Kidney epithelial cell (primary cell): ENCODE data around the gene COPZ2. TPM values are rescaled to one million over a fixed set of nuclear protein-coding genes. Genes with fewer than 3 reads are reported as not detected.
"Not testable (repeated sequence)": the region's sequence is repeated elsewhere in the genome, so short reads cannot be mapped to it uniquely, and the experiment has no call there.

ENCODE experiments used
- DNase-seq: peaks from one replicate; pipeline ENCODE4 v3.0.0-alpha.2; 2010; ENCODE audit warnings: low read depth
- H3K27me3 ChIP-seq: 2 replicates; pipeline ENCODE4 v1.6.0; 2011; ENCODE audit warnings: low read length; ENCODE audit not compliant: control insufficient read depth, insufficient read depth
- H3K36me3 ChIP-seq: 2 replicates; pipeline ENCODE4 v1.5.1; 2011; ENCODE audit warnings: low read length; ENCODE audit not compliant: control insufficient read depth, insufficient read depth
- H3K4me3 ChIP-seq: 2 replicates; pipeline ENCODE4 v1.5.1; 2011; ENCODE audit warnings: low read depth, mild to moderate bottlenecking, control low read depth, low read length
- total RNA-seq: library from RNA; depleted of rRNA; stranded (reverse); fragments of >200 nt; gene quantifications from 2 replicates; pipeline ENCODE4 v1.2.3, GENCODE V29; 2015
- TF ChIP-seq, protein P1 (sequence below): IDR thresholded peaks from 2 replicates; pipeline ENCODE4 v1.5.1; 2011; ENCODE audit warnings: mild to moderate bottlenecking, moderate library complexity, low read length, control low read depth, inconsistent platforms; ENCODE audit not compliant: insufficient read depth, poor library complexity, severe bottlenecking

Gene COPZ2
- total RNA-seq, 1 donor from 2014 or later, result 3.7 TPM

- DNase-seq, result no peak
- TF ChIP-seq, protein P1, sequence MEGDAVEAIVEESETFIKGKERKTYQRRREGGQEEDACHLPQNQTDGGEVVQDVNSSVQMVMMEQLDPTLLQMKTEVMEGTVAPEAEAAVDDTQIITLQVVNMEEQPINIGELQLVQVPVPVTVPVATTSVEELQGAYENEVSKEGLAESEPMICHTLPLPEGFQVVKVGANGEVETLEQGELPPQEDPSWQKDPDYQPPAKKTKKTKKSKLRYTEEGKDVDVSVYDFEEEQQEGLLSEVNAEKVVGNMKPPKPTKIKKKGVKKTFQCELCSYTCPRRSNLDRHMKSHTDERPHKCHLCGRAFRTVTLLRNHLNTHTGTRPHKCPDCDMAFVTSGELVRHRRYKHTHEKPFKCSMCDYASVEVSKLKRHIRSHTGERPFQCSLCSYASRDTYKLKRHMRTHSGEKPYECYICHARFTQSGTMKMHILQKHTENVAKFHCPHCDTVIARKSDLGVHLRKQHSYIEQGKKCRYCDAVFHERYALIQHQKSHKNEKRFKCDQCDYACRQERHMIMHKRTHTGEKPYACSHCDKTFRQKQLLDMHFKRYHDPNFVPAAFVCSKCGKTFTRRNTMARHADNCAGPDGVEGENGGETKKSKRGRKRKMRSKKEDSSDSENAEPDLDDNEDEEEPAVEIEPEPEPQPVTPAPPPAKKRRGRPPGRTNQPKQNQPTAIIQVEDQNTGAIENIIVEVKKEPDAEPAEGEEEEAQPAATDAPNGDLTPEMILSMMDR, result no peak
- peaks cover 2% of the 10 kb centered on the region for H3K27me3 ChIP-seq
- no peak overlapping the region for H3K4me3 ChIP-seq
- no peaks in the 10 kb centered on the region for H3K36me3 ChIP-seq
These were observed 30.5 kb downstream of the COPZ2 start for GRCh38 chr17:48006936-48007709.

GRCh38 chr17:48004983-48005382, 32.6 kb downstream of the COPZ2 start:
- Histone ChIP-seq H3K27me3 (no peaks in the 10 kb centered on the region), H3K4me3 (no peak overlapping the region), H3K36me3 (no peaks in the 10 kb centered on the region)
- DNase-seq, result no peak
- TF ChIP-seq, protein P1, result no peak

GRCh38 chr17:48003417-48004151, 34.0 kb downstream of the COPZ2 start:
- TF ChIP-seq, protein P1, result no peak
- Histone ChIP-seq H3K36me3 (no peaks in the 10 kb centered on the region), H3K27me3 (no peaks in the 10 kb centered on the region), H3K4me3 (no peak overlapping the region)
- DNase-seq, result no peak

- Histone ChIP-seq H3K36me3 (no peaks in the 10 kb centered on the region), H3K27me3 (no peaks in the 10 kb centered on the region), H3K4me3 (no peak overlapping the region)
- TF ChIP-seq, protein P1, result no peak
- DNase-seq, result no peak
These were observed 34.6 kb downstream of the COPZ2 start for GRCh38 chr17:48002916-48003416.

DNA sequence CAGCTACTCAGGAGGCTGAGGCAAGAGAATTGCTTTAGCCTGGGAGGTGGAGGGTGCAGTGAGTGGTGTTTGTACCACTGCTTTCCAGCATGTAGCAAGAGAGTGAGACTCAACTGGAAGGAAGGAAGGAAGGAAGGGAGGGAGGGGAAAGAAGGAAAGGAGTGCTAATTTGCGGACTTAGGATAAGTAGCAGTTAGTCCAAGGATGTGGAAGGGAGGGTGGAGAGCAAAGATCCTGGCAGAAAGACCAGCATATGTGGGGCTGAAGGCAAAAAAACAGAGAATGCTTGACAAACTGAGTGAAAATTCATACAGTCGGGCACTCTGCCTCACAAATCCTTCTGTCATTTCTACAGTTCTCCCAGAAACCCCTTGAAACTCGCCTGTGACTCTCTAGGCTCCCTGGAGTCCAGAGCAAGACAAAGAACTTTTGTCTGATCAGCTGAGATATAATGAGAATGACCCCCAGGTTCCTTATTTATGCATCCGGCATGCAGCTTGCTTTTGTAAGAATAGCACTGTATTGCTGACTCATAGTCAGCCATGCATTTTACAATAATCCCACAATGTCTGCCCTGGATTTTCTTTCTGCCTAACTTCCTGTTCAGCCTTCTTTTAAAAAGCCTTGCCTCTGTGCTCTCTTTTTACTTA, 35.2 kb downstream of the COPZ2 start:
- TF ChIP-seq, protein P1, result no peak
- no peak overlapping the region for H3K4me3 ChIP-seq
- no peaks in the 10 kb centered on the region for H3K36me3 ChIP-seq
- H3K27me3 ChIP-seq, result no peaks in the 10 kb centered on the region
- peak; percentile 83 for DNase-seq

- DNase-seq, H3K4me3 ChIP-seq, H3K27me3 ChIP-seq, H3K36me3 ChIP-seq: not testable (repeated sequence)
These were observed 35.9 kb downstream of the COPZ2 start for GRCh38 chr17:48001657-48002056.
